ENCODE results near the gene TSPAN16.

DNA sequence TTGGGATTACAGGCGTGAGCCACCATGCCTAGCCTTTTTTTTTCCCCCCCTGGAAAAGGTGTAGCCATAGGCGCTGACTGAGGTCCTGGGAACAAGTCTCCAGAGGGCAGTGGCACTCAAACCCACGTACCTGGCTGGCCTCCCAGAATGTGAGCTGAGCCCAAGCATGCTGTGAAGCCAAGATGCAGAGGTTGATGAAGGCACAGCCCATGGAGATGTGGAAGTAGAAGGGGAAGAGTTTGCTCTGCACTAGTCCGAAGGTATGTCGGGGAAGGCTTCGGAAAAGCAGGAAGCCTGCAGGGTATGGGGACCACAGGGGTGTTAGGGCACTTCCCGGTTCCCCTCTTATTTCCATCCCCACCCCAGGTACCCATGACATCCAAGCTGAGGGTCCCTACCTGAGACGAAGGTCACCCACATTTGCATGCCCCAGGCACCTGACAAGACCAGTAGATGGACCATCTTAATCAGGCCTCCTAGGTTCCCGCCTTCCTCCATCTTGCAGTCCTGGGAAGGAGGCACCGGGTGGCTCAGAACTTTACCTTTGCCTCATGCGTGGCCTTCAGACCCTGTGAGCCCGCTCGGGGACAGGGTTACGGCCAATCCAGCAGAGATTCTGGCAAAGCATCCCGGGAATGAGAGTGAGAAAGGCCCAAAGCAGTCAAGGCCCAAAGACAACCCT is 49.3 kb downstream of the TSPAN16 start:
- TF ChIP-seq GATA3 (IDR thresholded peaks at IDR 0.05; ENCODE audit: low read depth, low read length) (no peak), GATA2 (IDR thresholded peaks at IDR 0.05; ENCODE audit: low read depth, low read length) (no peak)

All from SH-SY5Y (cell line).